H1 (cell line): Measurements from ENCODE around the gene COQ5. TPM values are rescaled to one million over a fixed set of nuclear protein-coding genes. Genes with fewer than 3 reads are reported as not detected.

Source experiments
- CTCF ChIA-PET: fragments of 300-600 bp; sonication (Branson Sonifier 250); formaldehyde crosslinking; loops from one replicate; lab custom pipeline; 2021; ENCODE audit not compliant: partially characterized antibody; lab: Charles Lee
- POLR2A ChIA-PET: fragments of 300-600 bp; sonication (Branson Sonifier 250); formaldehyde crosslinking; loops from one replicate; lab custom pipeline; 2021; ENCODE audit warnings: inconsistent platforms; ENCODE audit not compliant: partially characterized antibody; lab: Charles Lee
- DNase-seq, 2 experiments: peaks; one replicate each; pipeline versions ENCODE4 v3.0.0 to v3.0.0-alpha.2; 2010 to 2022; ENCODE audit warnings: low spot score in 2 of 2, low read depth in 1 of 2, mixed read lengths in 1 of 2
- FAIRE-seq: peaks from 2 replicates; lab custom pipeline; 2011; peaks lifted over from hg19 to GRCh38; lab: Jason Lieb, UNC
- H2AFZ ChIP-seq: 2 replicates; pipeline ENCODE4 v1.8.1; 2012; ENCODE audit warnings: low read length, inconsistent platforms
- H2AK5ac ChIP-seq: 2 replicates; pipeline ENCODE4 v1.6.1; 2013; ENCODE audit warnings: low read depth, low read length
- H2BK120ac ChIP-seq: replicated peaks from 2 replicates; pipeline ENCODE3; 2013; ENCODE audit warnings: low read depth, low read length, inconsistent platforms
- H2BK12ac ChIP-seq: 2 replicates; pipeline ENCODE4 v1.6.1; 2013; ENCODE audit warnings: low read depth, low read length
- H2BK15ac ChIP-seq: 2 replicates; pipeline ENCODE4 v1.6.1; 2013; ENCODE audit warnings: low read length
- H2BK20ac ChIP-seq: 2 replicates; pipeline ENCODE4 v1.6.1; 2013; ENCODE audit warnings: low read length
- H2BK5ac ChIP-seq: 2 replicates; pipeline ENCODE4 v1.6.1; 2013; ENCODE audit warnings: low read depth, low read length
- H3K14ac ChIP-seq: 2 replicates; pipeline ENCODE4 v1.6.1; 2013; ENCODE audit warnings: inconsistent platforms; ENCODE audit not compliant: insufficient read length
- H3K18ac ChIP-seq: 2 replicates; pipeline ENCODE4 v1.6.1; 2013; ENCODE audit warnings: low read length; ENCODE audit errors: extremely low read depth
- H3K23ac ChIP-seq: 2 replicates; pipeline ENCODE4 v1.6.1; 2013; ENCODE audit warnings: inconsistent platforms; ENCODE audit not compliant: insufficient read length
- H3K23me2 ChIP-seq: 2 replicates; pipeline ENCODE4 v1.6.1; 2013; ENCODE audit warnings: low read depth, low read length
- H3K27ac ChIP-seq: 2 replicates; pipeline ENCODE4 v1.6.1; 2011; ENCODE audit warnings: low read depth, low read length, inconsistent platforms
- H3K27me3 ChIP-seq, 4 experiments: replicated peaks in 1 of 4; 1 replicate in 1 of 4; 2 replicates in 3 of 4; pipeline versions ENCODE4 v1.6.1 to v1.8.1; 2011 to 2013; ENCODE audit warnings: low read length in 3 of 4, mild to moderate bottlenecking in 3 of 4, inconsistent platforms in 2 of 4, mixed read lengths in 2 of 4, moderate library complexity in 1 of 4; ENCODE audit not compliant: control insufficient read depth in 3 of 4, insufficient read depth in 3 of 4; ENCODE audit errors: extremely low read depth in 1 of 4
- H3K36me3 ChIP-seq, 4 experiments: 2 replicates each; pipeline versions ENCODE4 v1.6.1 to v1.8.1; 2011 to 2013; ENCODE audit warnings: mild to moderate bottlenecking in 4 of 4, low read length in 3 of 4, moderate library complexity in 2 of 4, control low read depth in 1 of 4, inconsistent platforms in 1 of 4; ENCODE audit not compliant: insufficient read depth in 4 of 4, control insufficient read depth in 2 of 4
- H3K4ac ChIP-seq: replicated peaks from 2 replicates; pipeline ENCODE3; 2013; ENCODE audit warnings: low read length, low read depth, mixed read lengths, inconsistent platforms; ENCODE audit not compliant: insufficient read length
- H3K4me1 ChIP-seq, 4 experiments: replicated peaks in 1 of 4; 1 replicate in 1 of 4; 2 replicates in 3 of 4; pipeline versions ENCODE4 v1.6.1 to v1.8.1; 2011 to 2013; ENCODE audit warnings: low read length in 3 of 4, inconsistent platforms in 2 of 4, mixed read lengths in 1 of 4; ENCODE audit not compliant: insufficient read depth in 4 of 4, control insufficient read depth in 3 of 4
- H3K4me2 ChIP-seq, 2 experiments: 2 replicates each; pipeline versions ENCODE4 v1.6.1 to v1.8.1; 2011 to 2013; ENCODE audit warnings: low read depth in 2 of 2, low read length in 2 of 2, control low read depth in 1 of 2, inconsistent platforms in 1 of 2, mild to moderate bottlenecking in 1 of 2; ENCODE audit not compliant: insufficient read depth in 1 of 2
- H3K4me3 ChIP-seq, 4 experiments: fragments of 200-600, 300-600 bp in 1 of 4; sonication (generic), shearing (Covaris generic), sonication (Bioruptor Twin) in 1 of 4; 2 replicates each; pipeline versions ENCODE4 v1.5.1 to v1.8.1; 2011 to 2016; ENCODE audit warnings: low read length in 4 of 4, low read depth in 3 of 4, control low read depth in 2 of 4, inconsistent platforms in 2 of 4, mild to moderate bottlenecking in 2 of 4, mixed read lengths in 1 of 4, moderate library complexity in 1 of 4; ENCODE audit not compliant: insufficient read depth in 2 of 4; ENCODE audit errors: extremely low read depth in 1 of 4
- H3K56ac ChIP-seq: replicated peaks from 2 replicates; pipeline ENCODE3; 2013; ENCODE audit warnings: low read depth, mild to moderate bottlenecking, mixed read lengths, low read length, inconsistent platforms; ENCODE audit not compliant: insufficient read length
- H3K79me1 ChIP-seq: 2 replicates; pipeline ENCODE4 v1.6.1; 2013; ENCODE audit warnings: low read depth, low read length, control low read depth
- H3K79me2 ChIP-seq, 2 experiments: 2 replicates each; pipeline versions ENCODE4 v1.6.1 to v1.8.1; 2012 to 2013; ENCODE audit warnings: low read length in 2 of 2, mild to moderate bottlenecking in 2 of 2, inconsistent platforms in 1 of 2; ENCODE audit not compliant: insufficient read depth in 2 of 2, control insufficient read depth in 1 of 2
- H3K9ac ChIP-seq, 4 experiments: replicated peaks in 1 of 4; 1 replicate in 1 of 4; 2 replicates in 3 of 4; pipeline versions ENCODE4 v1.6.1 to v1.8.1; 2011 to 2013; ENCODE audit warnings: low read depth in 3 of 4, low read length in 3 of 4, control low read depth in 2 of 4, mild to moderate bottlenecking in 2 of 4, moderate library complexity in 2 of 4, inconsistent platforms in 1 of 4; ENCODE audit errors: extremely low read depth in 1 of 4
- H3K9me3 ChIP-seq, 2 experiments: 2 replicates each; pipeline versions ENCODE4 v1.6.1 to v1.8.1; 2012 to 2013; ENCODE audit warnings: mild to moderate bottlenecking in 2 of 2, moderate library complexity in 2 of 2, control low read depth in 1 of 2, inconsistent platforms in 1 of 2, low read depth in 1 of 2, low read length in 1 of 2, mixed read lengths in 1 of 2; ENCODE audit not compliant: insufficient read depth in 2 of 2
- H4K20me1 ChIP-seq, 2 experiments: replicated peaks in 1 of 2; 2 replicates each; pipeline versions ENCODE3 to v1.8.1; 2011 to 2013; ENCODE audit warnings: inconsistent platforms in 2 of 2, low read length in 2 of 2, mild to moderate bottlenecking in 1 of 2; ENCODE audit not compliant: insufficient read depth in 2 of 2, control insufficient read depth in 1 of 2
- H4K5ac ChIP-seq: 2 replicates; pipeline ENCODE4 v1.6.1; 2013; ENCODE audit warnings: low read length, low read depth, mixed read lengths, inconsistent platforms; ENCODE audit not compliant: insufficient read length
- H4K8ac ChIP-seq: 2 replicates; pipeline ENCODE4 v1.8.0; 2013; ENCODE audit warnings: mild to moderate bottlenecking, moderate library complexity, low read length, inconsistent platforms; ENCODE audit not compliant: insufficient read depth; ENCODE audit errors: extremely low read depth
- H4K91ac ChIP-seq: replicated peaks from 2 replicates; pipeline ENCODE3; 2013; ENCODE audit warnings: low read length, mixed read lengths, inconsistent platforms; ENCODE audit not compliant: insufficient read length
- CBX5 ChIP-seq: fragments of 300-800, 300-1000 bp; sonication (generic); IDR thresholded peaks from 2 replicates; pipeline ENCODE4 v1.7.1; 2016; ENCODE audit warnings: antibody characterized with exemption, low read length, low read depth
- CHD1 ChIP-seq: IDR thresholded peaks from 2 replicates; pipeline ENCODE4 v1.6.1; 2012; ENCODE audit warnings: low read depth, low read length, improper control_type of control experiment
- CTBP2 ChIP-seq: IDR thresholded peaks from 2 replicates; pipeline ENCODE4 v1.7.0; 2011; ENCODE audit warnings: borderline replicate concordance, mild to moderate bottlenecking, moderate library complexity, mixed read lengths, low read length; ENCODE audit not compliant: insufficient read depth, insufficient read length
- EGR1 ChIP-seq: IDR thresholded peaks from 2 replicates; pipeline ENCODE4 v1.6.1; 2011; ENCODE audit warnings: low read depth, low read length, borderline replicate concordance
- JUND ChIP-seq: IDR thresholded peaks from 2 replicates; pipeline ENCODE4 v1.6.1; 2011; ENCODE audit warnings: mild to moderate bottlenecking, improper control_type of control experiment, low read length
- NANOG ChIP-seq: IDR thresholded peaks from 2 replicates; pipeline ENCODE4 v1.6.1; 2011; ENCODE audit warnings: low read length, low read depth, mild to moderate bottlenecking, inconsistent platforms; ENCODE audit not compliant: insufficient read depth, poor library complexity, severe bottlenecking
- PHF8 ChIP-seq: fragments of 200-600 bp; sonication (generic); conservative IDR thresholded peaks from 2 replicates; pipeline ENCODE4 v1.7.1; 2012; ENCODE audit warnings: low read depth, mild to moderate bottlenecking, inconsistent platforms, low read length, moderate library complexity
- POU5F1 ChIP-seq: IDR thresholded peaks from 2 replicates; pipeline ENCODE4 v1.6.1; 2011; ENCODE audit warnings: low read depth, mild to moderate bottlenecking, low read length, moderate library complexity
- RFX5 ChIP-seq: IDR thresholded peaks from 2 replicates; pipeline ENCODE4 v1.6.1; 2011; ENCODE audit warnings: low read depth, low read length, improper control_type of control experiment, borderline replicate concordance
- RXRA ChIP-seq: IDR thresholded peaks from 2 replicates; pipeline ENCODE4 v1.6.1; 2011; ENCODE audit warnings: low read depth, mild to moderate bottlenecking, low read length, moderate library complexity; ENCODE audit not compliant: insufficient read depth
- SP2 ChIP-seq: IDR thresholded peaks from 2 replicates; pipeline ENCODE4 v1.6.1; 2012; ENCODE audit warnings: mild to moderate bottlenecking, low read length, inconsistent platforms
- TAF1 ChIP-seq: IDR thresholded peaks from 2 replicates; pipeline ENCODE4 v1.6.1; 2011; ENCODE audit warnings: mild to moderate bottlenecking, low read depth, low read length
- TCF12 ChIP-seq: IDR thresholded peaks from 2 replicates; pipeline ENCODE4 v1.6.1; 2011; ENCODE audit warnings: low read depth, mild to moderate bottlenecking, low read length
- TEAD4 ChIP-seq: IDR thresholded peaks from 2 replicates; pipeline ENCODE4 v1.6.1; 2012; ENCODE audit warnings: low read depth, low read length, inconsistent platforms, mixed read lengths
- YY1 ChIP-seq: IDR thresholded peaks from 2 replicates; pipeline ENCODE4 v1.6.1; 2011; ENCODE audit warnings: low read depth, mild to moderate bottlenecking, low read length
- WGBS, 2 experiments: shearing (Covaris generic) in 1 of 2; methylation state at CpG; one replicate each; pipeline versions ENCODE4 v1.1.6 to v1.1.7; 2013 to 2015; ENCODE audit warnings: low lambda C conversion rate in 2 of 2, mixed read lengths in 2 of 2, inconsistent platforms in 1 of 2, low coverage in 1 of 2, missing lambda C conversion rate in 1 of 2; ENCODE audit not compliant: insufficient replicate concordance in 2 of 2, insufficient coverage in 1 of 2, insufficient read length in 1 of 2; ENCODE audit errors: extremely low coverage in 1 of 2, missing lambda C conversion rate in 1 of 2; 5-methylcytosine and 5-hydroxymethylcytosine counted together
- polyA plus RNA-seq, 7 experiments: library from polyadenylated mRNA; depleted of rRNA in 3 of 7; stranded (reverse) in 5 of 7; unstranded in 2 of 7; fragments of >200 nt in 5 of 7; fragments of 200-250 nt in 2 of 7; gene quantifications; 1 replicate in 5 of 7; 2 replicates in 1 of 7; 4 replicates in 1 of 7; pipeline versions ENCODE4 v1.2.1 to v1.2.3, GENCODE V29; 2011 to 2013; ENCODE audit warnings: missing spikeins in 2 of 7, mixed read lengths in 2 of 7
- total RNA-seq: library from RNA; stranded (reverse); fragmentation: NEBNext Ultra II Directional; extraction: Animal tissue kit (Norgen Biotek cat#: 25700); gene quantifications from 2 replicates; pipeline ENCODE4 v1.2.1, GENCODE V29; 2021

The COQ5 gene
- total and polyA plus RNA-seq, 2 of the 8 experiments (the other 6 are each of a cell fraction or from before 2014, with no cell fraction given), result 35.1 to 35.8 TPM

GRCh38 chr12:120554678-120555077 is 25.7 kb upstream of the COQ5 start:
- Histone ChIP-seq H4K91ac (no peak overlapping the region), H3K79me2 (peaks cover 0 to 8% of the 10 kb centered on the region in 2 experiments; a peak in 1 of 4 replicates), H3K9me3 (no peaks in the 10 kb centered on the region), H3K23ac (no peak overlapping the region), H3K4me2 (no peak overlapping the region), H3K27me3 (no peaks in the 10 kb centered on the region), H2AFZ (no peak overlapping the region), H2AK5ac (no peak overlapping the region), H2BK5ac (no peak overlapping the region), H3K4me3 (no peak overlapping the region), H3K9ac (no peak overlapping the region), H3K18ac (no peak overlapping the region), H2BK20ac (no peak overlapping the region), H2BK12ac (no peak overlapping the region), H3K4ac (no peak overlapping the region), H2BK120ac (no peak overlapping the region), H2BK15ac (no peak overlapping the region), H3K27ac (no peak overlapping the region), H3K79me1 (no peaks in the 10 kb centered on the region; the same call in 1 of the 2 replicates), H3K23me2 (no peaks in the 10 kb centered on the region), H3K56ac (no peak overlapping the region), H3K36me3 (peaks cover 11 to 50% (median 33%) of the 10 kb centered on the region in 4 experiments), H4K5ac (no peak overlapping the region), H3K14ac (no peak overlapping the region), H4K8ac (no peak overlapping the region), H4K20me1 (peaks cover 0 to 6% of the 10 kb centered on the region in 2 experiments), H3K4me1 (no peaks in the 10 kb centered on the region)
- ChIA-PET CTCF (interaction anchor here (0.8 to 1.1 kb wide), 2 partner anchors 46 to 52 kb away, joined by 3 to 4 read pairs; no protein-coding TSS in a partner anchor), POLR2A (interaction anchor here (1.1 kb wide), 1 partner anchor 171 kb away, joined by 3 read pairs; no protein-coding TSS in a partner anchor)
- FAIRE-seq, result no peak
- no peak for DNase-seq
- 95% methylated on average over 1 of the region's 1 CpG; no CpG with 5 or more reads in 1 of the 2 experiments for WGBS, 2 experiments
- no peak for TF ChIP-seq TCF12
- TF ChIP-seq TAF1, result no peak
- TF ChIP-seq CTBP2, result no peak
- TF ChIP-seq TEAD4, result no peak
- TF ChIP-seq RFX5, result no peak
- no peak for TF ChIP-seq YY1
- TF ChIP-seq CBX5, result no peak
- no peak for TF ChIP-seq EGR1
- no peak for TF ChIP-seq PHF8
- TF ChIP-seq JUND, result no peak
- TF ChIP-seq SP2, result no peak
- TF ChIP-seq POU5F1, result no peak
- no peak for TF ChIP-seq RXRA
- no peak for TF ChIP-seq CHD1
- no peak for TF ChIP-seq NANOG
